Caco-2 (cell line): ENCODE results near the gene OTOF. TPM values are rescaled to one million over a fixed set of nuclear protein-coding genes. Genes with fewer than 3 reads are reported as not detected.

Experiments
- BruUV-seq: library from RNA; stranded (reverse); fragments of 400-500 nt; replicated peaks from 2 replicates; lab custom pipeline; 2021; lab: Mats Ljungman, UMichigan
- CTCF ChIA-PET: fragments of 300-600 bp; sonication (Branson Sonifier 250); formaldehyde crosslinking; loops from one replicate; lab custom pipeline; 2022; ENCODE audit warnings: antibody characterized with exemption; lab: Charles Lee
- POLR2A ChIA-PET: fragments of 300-600 bp; sonication (Branson Sonifier 250); formaldehyde crosslinking; loops from one replicate; lab custom pipeline; 2022; ENCODE audit warnings: antibody characterized with exemption; lab: Charles Lee
- DNase-seq, 2 experiments: peaks; one replicate each; pipeline versions ENCODE4 v3.0.0 to v3.0.0-alpha.2; 2020 to 2022
- H3K27me3 ChIP-seq: replicated peaks from 2 replicates; pipeline ENCODE4 v1.6.0; 2011; ENCODE audit warnings: low read length; ENCODE audit not compliant: control insufficient read depth, insufficient read depth
- H3K36me3 ChIP-seq: 2 replicates; pipeline ENCODE4 v1.5.1; 2011; ENCODE audit warnings: low read length; ENCODE audit not compliant: control insufficient read depth, insufficient read depth
- H3K4me1 ChIP-seq: fragments of 250-450 bp; sonication (Bioruptor Pico); 2 replicates; pipeline ENCODE4 v1.5.1; 2020; ENCODE audit warnings: mild to moderate bottlenecking
- H3K4me3 ChIP-seq: 2 replicates; pipeline ENCODE4 v1.5.1; 2011; ENCODE audit warnings: low read depth, mild to moderate bottlenecking, control low read depth, low read length
- H3K9me3 ChIP-seq: fragments of 250-450 bp; sonication (Bioruptor Pico); 2 replicates; pipeline ENCODE4 v1.5.1; 2020; ENCODE audit warnings: mild to moderate bottlenecking, moderate library complexity
- H3K27ac Mint-ChIP-seq: one replicate; pipeline ENCODE4 v1.8.0; 2022; ENCODE audit warnings: mixed read lengths; ENCODE audit not compliant: unreplicated experiment
- H3K27me3 Mint-ChIP-seq: one replicate; pipeline ENCODE4 v1.8.0; 2022; ENCODE audit warnings: mixed read lengths; ENCODE audit not compliant: insufficient read depth, unreplicated experiment
- H3K36me3 Mint-ChIP-seq: one replicate; pipeline ENCODE4 v1.8.0; 2022; ENCODE audit warnings: mild to moderate bottlenecking, mixed read lengths; ENCODE audit not compliant: insufficient read depth, unreplicated experiment
- H3K4me1 Mint-ChIP-seq: one replicate; pipeline ENCODE4 v1.8.0; 2022; ENCODE audit warnings: low read depth, mixed read lengths; ENCODE audit not compliant: unreplicated experiment
- H3K4me3 Mint-ChIP-seq: one replicate; pipeline ENCODE4 v1.8.0; 2022; ENCODE audit warnings: mild to moderate bottlenecking, moderate library complexity, mixed read lengths; ENCODE audit not compliant: unreplicated experiment
- H3K9me3 Mint-ChIP-seq: one replicate; pipeline ENCODE4 v1.8.0; 2022; ENCODE audit warnings: mixed read lengths; ENCODE audit not compliant: unreplicated experiment
- CTCF ChIP-seq, 2 experiments: fragments of 200-600 bp in 1 of 2; IDR thresholded peaks; 1 replicate in 1 of 2; 2 replicates in 1 of 2; pipeline versions ENCODE4 v1.5.1 to v1.8.0; 2011 to 2022; ENCODE audit warnings: antibody characterized with exemption in 1 of 2, control low read depth in 1 of 2, inconsistent platforms in 1 of 2, low read depth in 1 of 2, low read length in 1 of 2, mild to moderate bottlenecking in 1 of 2, moderate library complexity in 1 of 2; ENCODE audit not compliant: insufficient read depth in 1 of 2, severe bottlenecking in 1 of 2, unreplicated experiment in 1 of 2
- intact Hi-C: fragments of 100-400 bp; cut with micrococcal nuclease; formaldehyde crosslinking; loops from one replicate; pipeline ENCODE4 v1.10.0; 2022; ENCODE audit not compliant: unreplicated experiment
- total RNA-seq: library from RNA; stranded (reverse); gene quantifications from 2 replicates; pipeline ENCODE4 v1.2.3, GENCODE V29; 2022

OTOF gene
- total RNA-seq, 1 experiment from 2014 or later: 0.09 TPM

- H3K36me3 Mint-ChIP-seq: no peaks in the 10 kb centered on the region
- Histone ChIP-seq H3K27me3 (no peaks in the 10 kb centered on the region), H3K4me3 (no peak overlapping the region), H3K36me3 (no peaks in the 10 kb centered on the region), H3K9me3 (no peaks in the 10 kb centered on the region), H3K4me1 (no peaks in the 10 kb centered on the region)
- H3K27ac Mint-ChIP-seq: no peak overlapping the region
- ChIA-PET POLR2A (no interaction called here), CTCF (no interaction called here)
- intact Hi-C loops: no loop called here
- TF ChIP-seq CTCF (IDR thresholded peaks at IDR 0.05; ENCODE audit: insufficient read depth in 1 of 2, low read depth in 1 of 2, low read length in 1 of 2, severe bottlenecking in 1 of 2, unreplicated experiment in 1 of 2): no peak
- H3K27me3 Mint-ChIP-seq: no peaks in the 10 kb centered on the region
- DNase-seq: no peak
- BruUV-seq: no TSS peak
- H3K9me3 Mint-ChIP-seq: no peaks in the 10 kb centered on the region
- H3K4me1 Mint-ChIP-seq: no peaks in the 10 kb centered on the region
- no peak overlapping the region for H3K4me3 Mint-ChIP-seq
Observed at GRCh38 chr2:26486789-26487188, 8.9 kb upstream of the OTOF start.

GRCh38 chr2:26485725-26486418 lies 7.9 kb upstream of the OTOF start:
- H3K4me3 Mint-ChIP-seq: no peak overlapping the region
- no peaks in the 10 kb centered on the region for H3K27me3 Mint-ChIP-seq
- CTCF ChIA-PET: no interaction called here
- no peak for TF ChIP-seq CTCF (IDR thresholded peaks at IDR 0.05; ENCODE audit: insufficient read depth in 1 of 2, low read depth in 1 of 2, low read length in 1 of 2, severe bottlenecking in 1 of 2, unreplicated experiment in 1 of 2)
- no peaks in the 10 kb centered on the region for H3K36me3 ChIP-seq
- H3K27me3 ChIP-seq: no peaks in the 10 kb centered on the region
- no peak overlapping the region for H3K27ac Mint-ChIP-seq
- intact Hi-C loops: no loop called here
- no peaks in the 10 kb centered on the region for H3K4me1 Mint-ChIP-seq
- no peaks in the 10 kb centered on the region for H3K4me1 ChIP-seq
- no TSS peak for BruUV-seq
- POLR2A ChIA-PET: no interaction called here
- H3K9me3 Mint-ChIP-seq: no peaks in the 10 kb centered on the region
- H3K4me3 ChIP-seq: no peak overlapping the region
- DNase-seq: no peak
- no peaks in the 10 kb centered on the region for H3K9me3 ChIP-seq
- H3K36me3 Mint-ChIP-seq: no peaks in the 10 kb centered on the region

GRCh38 chr2:26485099-26485498 lies 7.2 kb upstream of the OTOF start:
- intact Hi-C loops: no loop called here
- no peaks in the 10 kb centered on the region for H3K27me3 Mint-ChIP-seq
- POLR2A ChIA-PET: no interaction called here

More at GRCh38 chr2:26485099-26485498, 7.2 kb upstream of the OTOF start:
- no peaks in the 10 kb centered on the region for H3K27me3 ChIP-seq
- peaks cover 4% of the 10 kb centered on the region for H3K4me1 ChIP-seq
- H3K4me1 Mint-ChIP-seq: no peaks in the 10 kb centered on the region
- no peak for TF ChIP-seq CTCF (IDR thresholded peaks at IDR 0.05; ENCODE audit: insufficient read depth in 1 of 2, low read depth in 1 of 2, low read length in 1 of 2, severe bottlenecking in 1 of 2, unreplicated experiment in 1 of 2)
- H3K36me3 Mint-ChIP-seq: no peaks in the 10 kb centered on the region
- no peak for DNase-seq
- H3K9me3 ChIP-seq: no peaks in the 10 kb centered on the region
- CTCF ChIA-PET: no interaction called here
- no TSS peak for BruUV-seq
- H3K9me3 Mint-ChIP-seq: no peaks in the 10 kb centered on the region
- no peak overlapping the region for H3K4me3 Mint-ChIP-seq
- no peaks in the 10 kb centered on the region for H3K36me3 ChIP-seq
- no peak overlapping the region for H3K27ac Mint-ChIP-seq
- no peak overlapping the region for H3K4me3 ChIP-seq
